ENCODE data around the gene FSD1L.

The FSD1L gene

GRCh38 chr9:105458404-105458803 is 10.6 kb downstream of the FSD1L start:
- H3K4me1 ChIP-seq (ENCODE audit: insufficient read depth, low read length), result peaks cover 7% of the 10 kb centered on the region; the same call in 1 of the 2 replicates
- H3K36me3 ChIP-seq (ENCODE audit: insufficient read depth, low read depth, low read length), result no peaks in the 10 kb centered on the region
- H3K9me3 ChIP-seq (ENCODE audit: insufficient read depth, low read depth, low read length), result peaks cover 3% of the 10 kb centered on the region; the same call in 1 of the 2 replicates
- no peak overlapping the region for H3K4me3 ChIP-seq (ENCODE audit: low read length)
- no peaks in the 10 kb centered on the region for H3K27me3 ChIP-seq (ENCODE audit: insufficient read depth, low read length)
- no peak overlapping the region for H3K27ac ChIP-seq (ENCODE audit: low read length)
- no peak overlapping the region for H3K9ac ChIP-seq (ENCODE audit: low read depth, low read length)

DNA sequence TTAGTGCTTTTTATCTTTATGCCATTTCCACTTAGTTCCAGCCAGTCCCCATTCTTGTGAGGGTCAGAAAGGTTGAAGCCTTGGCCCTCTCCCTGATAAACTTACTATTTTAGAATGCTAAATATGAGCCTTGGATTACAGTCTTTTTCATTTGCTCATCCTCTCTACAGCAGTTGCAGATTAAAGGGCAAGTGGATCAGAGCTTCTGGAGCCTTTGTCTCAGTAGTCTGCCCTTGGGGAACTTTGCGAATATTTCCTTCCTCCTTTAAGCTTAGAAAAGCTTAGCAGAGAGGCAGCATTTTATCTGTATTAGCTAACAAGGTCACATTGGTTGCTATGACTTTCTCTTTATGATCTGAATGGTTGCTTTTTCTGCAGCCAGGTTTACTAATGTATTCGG is 11.5 kb downstream of the FSD1L start:
- Histone ChIP-seq H3K27ac (ENCODE audit: low read length) (no peak overlapping the region), H3K4me3 (ENCODE audit: low read length) (no peak overlapping the region), H3K9ac (ENCODE audit: low read depth, low read length) (peak overlapping the region; percentile 12; the same call in 1 of the 2 replicates), H3K36me3 (ENCODE audit: insufficient read depth, low read depth, low read length) (peaks cover 4% of the 10 kb centered on the region; the same call in 1 of the 2 replicates), H3K27me3 (ENCODE audit: insufficient read depth, low read length) (no peaks in the 10 kb centered on the region), H3K4me1 (ENCODE audit: insufficient read depth, low read length) (peaks cover 7% of the 10 kb centered on the region; the same call in 1 of the 2 replicates), H3K9me3 (ENCODE audit: insufficient read depth, low read depth, low read length) (peaks cover 3% of the 10 kb centered on the region; the same call in 1 of the 2 replicates)

DNA sequence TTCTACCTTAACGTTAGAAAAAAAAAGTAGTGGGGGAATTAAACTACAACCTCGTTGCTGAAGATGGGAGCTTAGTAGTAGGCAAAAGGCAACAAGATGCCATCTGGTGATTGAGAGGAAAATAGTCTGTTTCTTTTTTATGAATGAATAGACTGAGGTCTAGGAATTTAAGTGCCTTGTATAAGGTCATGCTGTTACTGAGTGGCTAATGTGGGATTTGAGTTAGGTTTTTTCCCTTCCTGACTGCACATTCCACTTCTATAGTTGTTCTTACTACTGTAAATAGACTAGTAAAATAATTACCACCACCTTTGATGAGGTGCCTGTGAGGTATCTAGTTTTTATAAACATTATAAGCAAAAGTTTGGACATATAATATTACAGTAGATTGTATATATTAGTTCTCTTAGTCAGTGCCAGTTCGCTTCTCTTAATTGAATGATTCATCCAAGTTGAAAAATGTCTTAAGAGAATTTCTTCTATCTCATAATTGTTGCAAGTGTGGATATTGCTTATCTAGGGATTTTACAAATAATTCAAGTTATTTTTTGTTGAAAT is 19.1 kb downstream of the FSD1L start:
- Histone ChIP-seq H3K9me3 (ENCODE audit: insufficient read depth, low read depth, low read length) (no peaks in the 10 kb centered on the region), H3K9ac (ENCODE audit: low read depth, low read length) (no peak overlapping the region), H3K4me3 (ENCODE audit: low read length) (no peak overlapping the region), H3K4me1 (ENCODE audit: insufficient read depth, low read length) (no peaks in the 10 kb centered on the region), H3K36me3 (ENCODE audit: insufficient read depth, low read depth, low read length) (peaks cover 59% of the 10 kb centered on the region), H3K27me3 (ENCODE audit: insufficient read depth, low read length) (no peaks in the 10 kb centered on the region), H3K27ac (ENCODE audit: low read length) (no peak overlapping the region)

GRCh38 chr9:105468875-105469274 is 21.0 kb downstream of the FSD1L start:
- Histone ChIP-seq H3K9ac (ENCODE audit: low read depth, low read length) (no peak overlapping the region), H3K4me3 (ENCODE audit: low read length) (no peak overlapping the region), H3K36me3 (ENCODE audit: insufficient read depth, low read depth, low read length) (peaks cover 68% of the 10 kb centered on the region), H3K9me3 (ENCODE audit: insufficient read depth, low read depth, low read length) (no peaks in the 10 kb centered on the region), H3K4me1 (ENCODE audit: insufficient read depth, low read length) (no peaks in the 10 kb centered on the region), H3K27ac (ENCODE audit: low read length) (no peak overlapping the region), H3K27me3 (ENCODE audit: insufficient read depth, low read length) (no peaks in the 10 kb centered on the region)

DNA sequence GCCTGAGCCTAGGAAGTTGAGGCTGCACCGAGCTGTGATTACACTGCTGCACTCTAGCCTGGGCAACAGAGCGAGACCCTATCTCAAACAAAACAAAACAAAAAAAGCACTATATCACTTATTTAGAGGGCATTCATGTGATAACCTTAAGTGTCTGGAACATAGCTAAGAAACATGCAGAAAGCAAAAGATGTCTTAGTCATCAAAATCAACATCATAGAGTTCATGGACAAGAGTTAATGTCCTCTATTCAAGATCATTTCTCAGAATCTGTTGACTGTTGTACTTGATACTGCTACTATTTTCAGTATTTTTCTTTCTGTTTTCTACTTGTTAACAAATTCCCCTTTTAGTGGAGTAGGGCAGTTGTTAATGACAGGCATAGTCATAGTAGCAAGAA is 25.4 kb downstream of the FSD1L start:
- Histone ChIP-seq H3K4me3 (ENCODE audit: low read length) (no peak overlapping the region), H3K27me3 (ENCODE audit: insufficient read depth, low read length) (no peaks in the 10 kb centered on the region), H3K9me3 (ENCODE audit: insufficient read depth, low read depth, low read length) (no peaks in the 10 kb centered on the region), H3K9ac (ENCODE audit: low read depth, low read length) (no peak overlapping the region), H3K4me1 (ENCODE audit: insufficient read depth, low read length) (no peaks in the 10 kb centered on the region), H3K27ac (ENCODE audit: low read length) (no peak overlapping the region), H3K36me3 (ENCODE audit: insufficient read depth, low read depth, low read length) (peaks cover 36% of the 10 kb centered on the region)

DNA sequence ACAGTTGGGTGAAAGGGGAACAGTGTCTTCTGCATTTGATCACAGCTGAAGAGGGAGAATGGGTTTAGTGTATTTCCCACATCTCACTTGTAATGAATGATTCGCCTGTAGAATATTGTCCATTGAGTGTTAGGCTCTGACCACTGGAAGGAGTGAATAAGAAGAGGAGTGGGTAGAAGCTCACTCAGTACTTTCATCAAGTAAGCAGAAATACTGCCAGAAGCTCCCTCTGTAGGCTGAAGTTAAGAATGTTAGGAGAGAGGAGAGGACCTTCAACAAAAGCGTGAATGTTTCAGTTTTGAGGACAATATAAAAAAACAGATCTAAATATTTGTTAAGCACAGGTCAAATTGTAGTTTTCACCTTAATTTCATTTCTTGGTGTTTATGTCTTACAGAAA is 27.5 kb downstream of the FSD1L start:
- no peaks in the 10 kb centered on the region for H3K27me3 ChIP-seq (ENCODE audit: insufficient read depth, low read length)
- H3K9ac ChIP-seq (ENCODE audit: low read depth, low read length), result no peak overlapping the region
- no peaks in the 10 kb centered on the region for H3K9me3 ChIP-seq (ENCODE audit: insufficient read depth, low read depth, low read length)
- H3K27ac ChIP-seq (ENCODE audit: low read length), result no peak overlapping the region
- H3K4me1 ChIP-seq (ENCODE audit: insufficient read depth, low read length), result no peaks in the 10 kb centered on the region
- no peak overlapping the region for H3K4me3 ChIP-seq (ENCODE audit: low read length)
- H3K36me3 ChIP-seq (ENCODE audit: insufficient read depth, low read depth, low read length), result peaks cover 21% of the 10 kb centered on the region; the same call in 1 of the 2 replicates

- Histone ChIP-seq H3K36me3 (ENCODE audit: insufficient read depth, low read depth, low read length) (no peaks in the 10 kb centered on the region), H3K9me3 (ENCODE audit: insufficient read depth, low read depth, low read length) (no peaks in the 10 kb centered on the region), H3K4me1 (ENCODE audit: insufficient read depth, low read length) (no peaks in the 10 kb centered on the region), H3K27me3 (ENCODE audit: insufficient read depth, low read length) (no peaks in the 10 kb centered on the region), H3K4me3 (ENCODE audit: low read length) (no peak overlapping the region), H3K27ac (ENCODE audit: low read length) (no peak overlapping the region), H3K9ac (ENCODE audit: low read depth, low read length) (no peak overlapping the region)
Observed at GRCh38 chr9:105479846-105480245, 32.0 kb downstream of the FSD1L start.

DNA sequence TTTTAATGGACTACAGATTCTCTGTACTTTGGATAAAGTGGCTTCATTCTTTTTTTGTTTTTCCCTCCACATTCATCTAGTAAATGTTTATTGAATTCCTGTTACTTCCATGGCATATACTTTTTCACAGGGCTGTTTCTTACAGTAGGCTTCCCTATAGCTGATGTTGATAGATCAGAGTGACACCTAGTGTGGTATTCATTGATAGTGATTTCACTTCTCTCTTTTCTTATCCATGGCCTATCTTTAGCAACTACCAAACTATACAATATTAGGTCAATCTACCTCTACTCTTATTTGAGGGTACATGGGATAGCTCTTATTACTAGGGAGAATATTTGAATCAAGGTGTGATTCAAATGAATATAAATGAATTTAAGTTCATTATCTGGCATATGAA is 35.8 kb downstream of the FSD1L start:
- Histone ChIP-seq H3K4me1 (ENCODE audit: insufficient read depth, low read length) (no peaks in the 10 kb centered on the region), H3K27ac (ENCODE audit: low read length) (no peak overlapping the region), H3K27me3 (ENCODE audit: insufficient read depth, low read length) (no peaks in the 10 kb centered on the region), H3K4me3 (ENCODE audit: low read length) (no peak overlapping the region), H3K36me3 (ENCODE audit: insufficient read depth, low read depth, low read length) (peaks cover 26% of the 10 kb centered on the region), H3K9me3 (ENCODE audit: insufficient read depth, low read depth, low read length) (no peaks in the 10 kb centered on the region), H3K9ac (ENCODE audit: low read depth, low read length) (no peak overlapping the region)

DNA sequence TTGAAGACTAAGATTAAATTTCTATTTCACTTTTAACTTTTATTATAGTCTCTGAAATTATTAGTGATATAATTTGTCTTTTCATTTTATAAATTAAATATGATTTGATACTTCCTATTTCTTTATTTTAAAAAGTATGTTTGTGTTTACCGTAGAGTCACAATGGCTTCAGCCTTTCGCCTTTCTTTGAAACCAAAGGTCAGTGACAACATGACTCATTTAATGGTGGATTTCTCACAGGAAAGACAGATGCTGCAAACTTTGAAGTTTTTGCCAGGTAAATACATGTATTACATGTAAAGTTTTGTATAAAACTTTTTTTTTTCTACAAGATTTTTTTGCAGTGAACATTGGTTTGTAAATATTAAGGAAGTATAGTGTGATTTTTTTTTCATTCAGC is 36.4 kb downstream of the FSD1L start:
- no peaks in the 10 kb centered on the region for H3K4me1 ChIP-seq (ENCODE audit: insufficient read depth, low read length)
- no peak overlapping the region for H3K4me3 ChIP-seq (ENCODE audit: low read length)
- peaks cover 26% of the 10 kb centered on the region for H3K36me3 ChIP-seq (ENCODE audit: insufficient read depth, low read depth, low read length)
- H3K27me3 ChIP-seq (ENCODE audit: insufficient read depth, low read length), result no peaks in the 10 kb centered on the region
- H3K9ac ChIP-seq (ENCODE audit: low read depth, low read length), result no peak overlapping the region
- H3K9me3 ChIP-seq (ENCODE audit: insufficient read depth, low read depth, low read length), result no peaks in the 10 kb centered on the region
- H3K27ac ChIP-seq (ENCODE audit: low read length), result no peak overlapping the region

GRCh38 chr9:105485131-105485530 is 37.3 kb downstream of the FSD1L start:
- no peak overlapping the region for H3K4me3 ChIP-seq (ENCODE audit: low read length)
- no peak overlapping the region for H3K27ac ChIP-seq (ENCODE audit: low read length)
- no peaks in the 10 kb centered on the region for H3K4me1 ChIP-seq (ENCODE audit: insufficient read depth, low read length)
- peaks cover 26% of the 10 kb centered on the region for H3K36me3 ChIP-seq (ENCODE audit: insufficient read depth, low read depth, low read length)
- no peak overlapping the region for H3K9ac ChIP-seq (ENCODE audit: low read depth, low read length)
- H3K9me3 ChIP-seq (ENCODE audit: insufficient read depth, low read depth, low read length), result no peaks in the 10 kb centered on the region
- no peaks in the 10 kb centered on the region for H3K27me3 ChIP-seq (ENCODE audit: insufficient read depth, low read length)

- Histone ChIP-seq H3K36me3 (ENCODE audit: insufficient read depth, low read depth, low read length) (no peaks in the 10 kb centered on the region), H3K9me3 (ENCODE audit: insufficient read depth, low read depth, low read length) (no peaks in the 10 kb centered on the region), H3K27ac (ENCODE audit: low read length) (no peak overlapping the region)
Observed at GRCh38 chr9:105496826-105497225, 49.0 kb downstream of the FSD1L start.

DNA sequence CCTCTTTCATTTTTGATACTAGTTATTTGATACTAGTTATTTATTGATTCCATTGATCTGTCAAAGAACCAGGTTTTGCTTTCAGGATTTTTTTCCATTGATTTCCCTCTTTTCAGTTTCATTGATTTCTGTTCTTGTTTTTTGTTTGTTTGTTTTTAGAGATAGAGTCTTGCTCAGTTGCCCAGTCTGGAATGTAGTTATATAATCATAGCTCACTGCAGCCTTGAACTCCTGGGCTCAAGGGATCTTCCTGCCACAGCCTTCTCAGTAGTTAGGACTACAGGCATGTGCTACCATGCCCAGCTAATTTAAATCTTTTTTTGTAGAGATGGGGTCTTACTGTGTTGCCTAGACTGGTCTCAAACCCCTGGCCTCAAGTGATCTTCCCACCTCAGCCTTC is 49.9 kb downstream of the FSD1L start:
- Histone ChIP-seq H3K4me3 (ENCODE audit: low read length) (no peak overlapping the region), H3K4me1 (ENCODE audit: insufficient read depth, low read length) (peaks cover 2% of the 10 kb centered on the region; the same call in 1 of the 2 replicates), H3K9me3 (ENCODE audit: insufficient read depth, low read depth, low read length) (no peaks in the 10 kb centered on the region), H3K36me3 (ENCODE audit: insufficient read depth, low read depth, low read length) (no peaks in the 10 kb centered on the region), H3K9ac (ENCODE audit: low read depth, low read length) (no peak overlapping the region), H3K27ac (ENCODE audit: low read length) (no peak overlapping the region), H3K27me3 (ENCODE audit: insufficient read depth, low read length) (no peaks in the 10 kb centered on the region)

More at GRCh38 chr9:105496826-105497225, 49.0 kb downstream of the FSD1L start:
- Histone ChIP-seq H3K9ac (ENCODE audit: low read depth, low read length) (no peak overlapping the region), H3K27me3 (ENCODE audit: insufficient read depth, low read length) (no peaks in the 10 kb centered on the region), H3K4me3 (ENCODE audit: low read length) (no peak overlapping the region), H3K4me1 (ENCODE audit: insufficient read depth, low read length) (peaks cover 2% of the 10 kb centered on the region; the same call in 1 of the 2 replicates)

All from iPS-20b (cell line).